ENCODE results near the gene MALAT1.

The MALAT1 gene

GRCh38 chr11:65479184-65480145 is 19.4 kb upstream of the MALAT1 start:
- no peak for DNase-seq

- no peak for DNase-seq
These were observed 16.5 kb upstream of the MALAT1 start for GRCh38 chr11:65482306-65482850.

GRCh38 chr11:65485920-65486219 is 13.0 kb upstream of the MALAT1 start:
- no peak for DNase-seq

GRCh38 chr11:65486570-65487466 is 12.0 kb upstream of the MALAT1 start:
- no peak for DNase-seq

GRCh38 chr11:65487467-65488272 is 11.2 kb upstream of the MALAT1 start:
- no peak for DNase-seq

- no peak for DNase-seq
These were observed 10.4 kb upstream of the MALAT1 start for GRCh38 chr11:65488273-65489034.

DNA sequence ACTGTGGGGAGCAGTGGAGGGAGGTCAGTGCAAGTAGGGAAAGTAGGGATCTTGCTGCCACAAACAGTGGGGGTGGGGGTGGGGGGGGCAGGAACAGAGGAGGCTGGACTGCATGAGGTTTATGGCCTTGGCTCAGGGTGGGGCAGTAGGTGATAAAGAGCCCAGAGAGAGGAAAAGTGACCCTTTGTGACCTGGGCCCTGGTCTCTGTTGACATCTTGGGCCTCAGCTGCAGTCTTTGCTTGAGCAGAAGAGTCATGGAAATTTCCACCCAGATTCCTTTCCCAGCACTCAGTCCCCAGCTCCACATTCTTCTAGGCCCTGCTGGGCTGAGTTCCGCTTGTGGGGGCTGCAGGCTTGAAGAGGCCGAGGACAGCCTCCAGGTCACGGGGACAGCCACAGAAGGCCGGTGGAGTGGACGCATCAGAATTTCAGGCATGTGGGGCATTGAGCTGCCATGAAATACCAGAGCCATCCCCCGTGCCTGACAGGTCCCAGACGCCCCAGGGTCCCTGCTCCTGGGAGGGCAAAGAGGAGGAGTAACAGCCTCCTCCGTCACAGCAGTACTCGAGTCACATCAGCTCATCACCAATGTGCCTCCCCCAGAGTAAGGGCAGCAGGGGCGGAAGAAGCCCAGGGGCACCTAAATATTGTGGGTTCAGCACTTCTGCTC is 9.7 kb upstream of the MALAT1 start:
- no peak for DNase-seq

GRCh38 chr11:65489706-65490320 is 9.0 kb upstream of the MALAT1 start:
- DNase-seq: no peak

GRCh38 chr11:65491163-65491465 is 7.7 kb upstream of the MALAT1 start:
- DNase-seq: no peak

DNA sequence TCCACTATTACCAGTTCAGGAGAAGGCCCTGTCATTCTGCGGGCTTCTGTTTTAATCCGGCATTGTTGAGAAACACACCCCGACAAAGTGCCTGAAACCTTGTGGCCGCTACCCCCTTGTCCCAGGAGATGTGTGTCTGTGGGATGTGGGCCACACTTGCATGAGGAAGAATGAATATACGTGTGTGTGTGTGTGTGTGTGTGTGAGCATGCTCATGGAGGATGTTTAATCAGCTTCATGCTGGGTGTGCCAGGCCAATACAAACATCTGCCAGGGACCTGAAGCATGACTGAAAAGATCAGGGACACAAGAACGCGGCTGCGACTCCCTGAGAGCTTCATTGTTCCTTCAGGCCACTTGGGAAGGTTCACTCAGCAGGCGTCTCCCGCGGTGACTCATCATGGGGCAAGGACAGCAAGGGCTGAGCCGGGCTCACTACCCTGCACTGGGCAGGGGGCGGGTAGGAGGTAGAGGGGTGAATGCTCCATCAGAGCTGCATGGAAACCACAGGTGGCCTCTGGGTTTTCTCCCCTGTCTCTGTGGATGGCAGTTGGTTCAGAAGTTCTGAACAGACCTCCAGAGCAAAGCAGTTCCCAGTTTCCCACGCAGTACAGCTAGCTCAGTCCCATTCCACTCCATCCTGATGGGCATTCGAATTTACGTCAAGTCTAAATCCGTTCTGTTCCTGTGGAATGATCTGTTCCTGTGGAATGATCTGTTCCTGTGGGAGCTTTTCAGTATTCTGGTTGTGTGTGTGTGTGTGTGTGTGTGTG is 7.0 kb upstream of the MALAT1 start:
- DNase-seq: no peak

- DNase-seq: no peak
These were observed 6.5 kb upstream of the MALAT1 start for GRCh38 chr11:65492387-65492636.

DNA sequence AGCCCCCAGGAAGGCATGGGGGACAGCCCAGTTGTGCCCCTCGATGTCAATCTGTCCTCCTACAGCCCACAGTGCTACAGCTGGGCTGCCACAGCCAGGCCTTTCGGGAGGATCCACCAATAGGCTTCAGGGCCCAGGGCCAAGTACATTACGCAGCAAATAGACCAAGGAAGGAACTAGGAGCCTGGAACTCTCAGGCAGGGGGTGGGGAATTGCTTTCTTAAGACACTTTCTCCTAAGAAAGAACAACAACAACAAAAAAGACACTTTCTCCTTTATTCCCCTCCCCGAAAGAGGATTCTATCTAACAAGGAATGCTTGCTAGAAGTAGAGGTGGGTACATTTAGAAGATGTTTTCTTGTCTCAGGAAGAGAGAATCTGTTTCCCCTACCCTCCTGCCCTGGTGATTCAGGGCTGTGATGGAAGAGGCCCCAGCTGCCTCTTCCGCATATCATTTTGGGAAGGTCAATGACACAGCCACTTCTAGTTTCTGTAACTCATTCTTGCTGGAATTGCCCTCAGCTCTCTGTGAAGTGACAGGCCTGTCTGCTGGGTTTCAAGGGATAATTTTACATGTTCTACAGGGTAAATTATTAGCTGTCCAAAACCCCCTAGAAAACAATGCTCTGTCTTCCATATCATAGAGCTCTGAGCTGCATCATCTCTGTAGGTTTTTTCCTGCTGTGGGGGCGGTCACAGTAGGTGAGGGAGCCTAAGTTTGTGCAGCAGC is 6.0 kb upstream of the MALAT1 start:
- no peak for DNase-seq

DNA sequence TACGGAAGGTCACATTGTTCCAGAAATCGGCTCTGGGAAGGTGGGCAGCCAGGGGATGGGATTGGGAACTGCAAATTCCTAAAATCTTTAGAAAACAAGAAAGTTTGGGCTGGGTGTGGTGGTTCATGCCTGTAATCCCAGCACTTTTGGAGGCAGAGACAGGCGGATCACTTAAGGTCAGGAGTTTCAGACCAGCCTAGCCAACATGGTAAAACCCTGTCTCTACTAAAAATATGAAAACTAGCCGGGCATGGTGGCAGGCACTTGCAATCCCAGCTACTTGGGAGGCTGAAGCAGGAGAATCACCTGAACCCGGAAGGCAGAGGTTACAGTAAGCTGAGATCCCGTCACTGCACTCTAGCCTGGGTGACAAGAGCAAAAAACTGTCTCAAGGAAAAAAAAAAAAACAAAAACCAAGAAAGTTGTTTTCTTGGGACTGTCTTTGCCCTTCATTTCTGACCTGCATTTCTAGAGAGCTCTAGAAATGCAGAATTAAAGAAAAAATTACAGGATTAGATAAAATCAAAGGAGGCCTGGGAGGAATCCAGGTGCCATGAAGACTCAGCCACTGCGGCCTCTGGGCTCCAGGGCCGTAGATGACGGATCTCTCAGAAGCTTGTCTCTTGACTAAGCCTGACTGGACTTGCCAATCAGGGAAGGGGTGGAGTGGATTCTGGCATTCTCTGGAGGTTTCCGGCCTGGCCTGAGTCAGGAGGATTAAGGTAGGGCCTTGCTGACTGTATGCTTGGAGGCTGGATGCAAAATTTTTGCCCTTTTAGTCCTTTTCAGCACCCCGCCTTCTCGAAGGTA is 5.3 kb upstream of the MALAT1 start:
- no peak for DNase-seq

GRCh38 chr11:65496304-65497140 is 2.3 kb upstream of the MALAT1 start:
- no peak for DNase-seq

DNA sequence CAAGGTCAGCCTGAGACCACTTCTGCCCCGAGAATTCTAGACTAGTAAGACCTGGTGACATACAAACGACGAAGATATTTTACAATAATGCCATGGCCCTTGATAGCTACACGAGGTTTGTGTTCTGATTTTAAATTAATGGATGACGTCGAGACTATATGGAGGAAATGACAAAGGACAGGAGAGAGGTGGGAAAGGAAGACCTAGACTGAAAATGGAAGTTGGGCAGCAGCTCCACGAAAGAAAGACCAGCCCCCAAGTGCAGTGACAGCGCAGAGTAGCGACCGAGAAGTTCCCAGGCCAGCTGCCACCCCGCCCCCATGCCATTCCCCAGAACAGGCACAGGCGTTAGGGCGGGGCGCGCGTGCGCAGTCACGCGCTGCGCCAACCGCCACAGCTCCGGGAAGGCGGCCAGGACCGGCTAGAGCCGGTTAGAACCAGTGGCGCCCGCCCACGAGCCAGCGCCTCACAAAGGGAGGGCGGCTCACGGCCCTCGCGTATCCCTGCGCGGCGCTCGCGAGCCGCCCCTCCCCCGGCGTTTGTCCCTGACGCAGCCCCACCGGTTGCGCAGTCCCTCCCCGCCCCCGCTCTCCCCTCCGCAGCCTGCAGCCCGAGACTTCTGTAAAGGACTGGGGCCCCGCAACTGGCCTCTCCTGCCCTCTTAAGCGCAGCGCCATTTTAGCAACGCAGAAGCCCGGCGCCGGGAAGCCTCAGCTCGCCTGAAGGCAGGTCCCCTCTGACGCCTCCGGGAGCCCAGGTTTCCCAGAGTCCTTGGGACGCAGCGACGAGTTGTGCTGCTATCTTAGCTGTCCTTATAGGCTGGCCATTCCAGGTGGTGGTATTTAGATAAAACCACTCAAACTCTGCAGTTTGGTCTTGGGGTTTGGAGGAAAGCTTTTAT is 1.5 kb upstream of the MALAT1 start:
- DNase-seq: peak; percentile 83

DNA sequence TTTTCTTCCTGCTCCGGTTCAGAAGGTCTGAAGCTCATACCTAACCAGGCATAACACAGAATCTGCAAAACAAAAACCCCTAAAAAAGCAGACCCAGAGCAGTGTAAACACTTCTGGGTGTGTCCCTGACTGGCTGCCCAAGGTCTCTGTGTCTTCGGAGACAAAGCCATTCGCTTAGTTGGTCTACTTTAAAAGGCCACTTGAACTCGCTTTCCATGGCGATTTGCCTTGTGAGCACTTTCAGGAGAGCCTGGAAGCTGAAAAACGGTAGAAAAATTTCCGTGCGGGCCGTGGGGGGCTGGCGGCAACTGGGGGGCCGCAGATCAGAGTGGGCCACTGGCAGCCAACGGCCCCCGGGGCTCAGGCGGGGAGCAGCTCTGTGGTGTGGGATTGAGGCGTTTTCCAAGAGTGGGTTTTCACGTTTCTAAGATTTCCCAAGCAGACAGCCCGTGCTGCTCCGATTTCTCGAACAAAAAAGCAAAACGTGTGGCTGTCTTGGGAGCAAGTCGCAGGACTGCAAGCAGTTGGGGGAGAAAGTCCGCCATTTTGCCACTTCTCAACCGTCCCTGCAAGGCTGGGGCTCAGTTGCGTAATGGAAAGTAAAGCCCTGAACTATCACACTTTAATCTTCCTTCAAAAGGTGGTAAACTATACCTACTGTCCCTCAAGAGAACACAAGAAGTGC is 661 bp upstream of the MALAT1 start:
- no peak for DNase-seq

DNA sequence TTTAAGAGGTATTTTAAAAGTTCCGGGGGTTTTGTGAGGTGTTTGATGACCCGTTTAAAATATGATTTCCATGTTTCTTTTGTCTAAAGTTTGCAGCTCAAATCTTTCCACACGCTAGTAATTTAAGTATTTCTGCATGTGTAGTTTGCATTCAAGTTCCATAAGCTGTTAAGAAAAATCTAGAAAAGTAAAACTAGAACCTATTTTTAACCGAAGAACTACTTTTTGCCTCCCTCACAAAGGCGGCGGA is 193 bp upstream of the MALAT1 start:
- DNase-seq: no peak

Data from cortex of kidney (tissue), 1 donor.